B cell (primary cell): ENCODE measurements around the gene TOGARAM1.

Experiments used
- CTCF ChIP-seq: fragments of 200-600 bp; IDR thresholded peaks from one replicate; pipeline ENCODE4 v1.8.0; 2022; ENCODE audit warnings: antibody characterized with exemption, mild to moderate bottlenecking
- EZH2 ChIP-seq: IDR thresholded peaks from 2 replicates; pipeline ENCODE4 v1.6.1; 2012; ENCODE audit warnings: borderline replicate concordance, low read depth, mild to moderate bottlenecking, moderate library complexity, low read length; ENCODE audit not compliant: insufficient read depth, poor library complexity, severe bottlenecking

GRCh38 chr14:45096218-45096617 lies 134.2 kb downstream of the TOGARAM1 start:
- TF ChIP-seq CTCF (no peak), EZH2 (no peak)
